GM10266 (cell line): ENCODE results near the gene PNPLA3.

Experiments
- DNase-seq: peaks from one replicate; pipeline ENCODE4 v3.0.0; 2012; ENCODE audit errors: extremely low spot score
- TF ChIP-seq, protein P1 (sequence below): IDR thresholded peaks from 2 replicates; pipeline ENCODE4 v1.5.1; 2012; ENCODE audit warnings: mild to moderate bottlenecking, low read depth; ENCODE audit not compliant: control insufficient read depth, insufficient read depth; ENCODE audit errors: missing control alignments

The PNPLA3 gene

DNA sequence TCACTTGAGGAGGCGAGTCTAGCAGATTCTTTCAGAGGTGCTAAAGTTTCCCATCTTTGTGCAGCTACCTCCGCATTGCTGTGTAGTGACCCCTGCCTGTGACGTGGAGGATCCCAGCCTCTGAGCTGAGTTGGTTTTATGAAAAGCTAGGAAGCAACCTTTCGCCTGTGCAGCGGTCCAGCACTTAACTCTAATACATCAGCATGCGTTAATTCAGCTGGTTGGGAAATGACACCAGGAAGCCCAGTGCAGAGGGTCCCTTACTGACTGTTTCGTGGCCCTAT is 22.7 kb downstream of the PNPLA3 start:
- TF ChIP-seq, protein P1, sequence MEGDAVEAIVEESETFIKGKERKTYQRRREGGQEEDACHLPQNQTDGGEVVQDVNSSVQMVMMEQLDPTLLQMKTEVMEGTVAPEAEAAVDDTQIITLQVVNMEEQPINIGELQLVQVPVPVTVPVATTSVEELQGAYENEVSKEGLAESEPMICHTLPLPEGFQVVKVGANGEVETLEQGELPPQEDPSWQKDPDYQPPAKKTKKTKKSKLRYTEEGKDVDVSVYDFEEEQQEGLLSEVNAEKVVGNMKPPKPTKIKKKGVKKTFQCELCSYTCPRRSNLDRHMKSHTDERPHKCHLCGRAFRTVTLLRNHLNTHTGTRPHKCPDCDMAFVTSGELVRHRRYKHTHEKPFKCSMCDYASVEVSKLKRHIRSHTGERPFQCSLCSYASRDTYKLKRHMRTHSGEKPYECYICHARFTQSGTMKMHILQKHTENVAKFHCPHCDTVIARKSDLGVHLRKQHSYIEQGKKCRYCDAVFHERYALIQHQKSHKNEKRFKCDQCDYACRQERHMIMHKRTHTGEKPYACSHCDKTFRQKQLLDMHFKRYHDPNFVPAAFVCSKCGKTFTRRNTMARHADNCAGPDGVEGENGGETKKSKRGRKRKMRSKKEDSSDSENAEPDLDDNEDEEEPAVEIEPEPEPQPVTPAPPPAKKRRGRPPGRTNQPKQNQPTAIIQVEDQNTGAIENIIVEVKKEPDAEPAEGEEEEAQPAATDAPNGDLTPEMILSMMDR = no peak
- DNase-seq = no peak

DNA sequence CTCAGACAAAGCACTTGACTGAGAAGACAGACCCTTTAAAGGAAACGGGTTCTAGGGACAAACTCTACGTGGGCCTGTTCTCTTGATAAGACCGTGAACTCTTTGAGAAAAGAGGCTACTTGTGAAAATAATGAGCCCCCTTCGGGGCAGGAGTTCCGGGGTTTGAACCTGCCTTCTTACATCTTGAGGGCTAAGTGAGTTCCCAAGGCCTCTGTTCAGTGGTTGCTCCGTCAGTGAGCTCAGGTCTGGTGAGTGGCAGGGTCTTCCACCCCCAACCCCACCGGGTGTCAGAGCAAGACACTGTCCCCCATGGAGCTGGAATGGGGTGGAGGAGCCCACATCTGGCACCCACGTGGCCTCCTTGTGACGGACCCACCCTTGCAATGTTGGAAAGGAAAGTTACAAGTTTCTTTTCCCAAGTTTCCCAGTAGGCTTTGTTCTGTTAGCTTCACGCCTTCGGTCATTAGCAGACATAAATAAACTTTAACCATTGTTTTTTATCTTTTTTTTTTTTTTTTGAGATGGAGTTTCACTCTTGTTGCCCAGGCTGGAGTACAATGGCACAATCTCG is 25.3 kb downstream of the PNPLA3 start:
- TF ChIP-seq, protein P1 = no peak
- no peak for DNase-seq

DNA sequence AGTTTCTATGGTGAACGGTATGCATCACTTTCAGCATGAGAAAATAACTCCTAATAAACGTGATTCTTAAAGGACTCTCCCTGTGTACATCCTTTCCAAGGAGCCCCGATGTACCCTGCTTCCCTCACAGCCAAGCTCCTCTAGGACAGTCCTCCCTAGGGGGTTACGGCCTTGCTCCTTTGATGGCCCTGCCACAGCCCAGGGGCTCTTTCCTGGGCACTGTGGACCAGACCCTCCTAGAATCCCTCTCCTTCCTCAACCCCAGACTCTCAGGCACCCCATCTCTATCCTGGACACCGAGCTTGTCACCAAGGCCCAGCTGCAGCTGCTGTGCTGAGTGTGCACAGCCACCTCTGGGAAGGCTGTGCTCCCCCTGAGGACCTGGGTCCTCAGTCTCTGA is 27.8 kb downstream of the PNPLA3 start:
- DNase-seq = no peak
- TF ChIP-seq, protein P1 = no peak

DNA sequence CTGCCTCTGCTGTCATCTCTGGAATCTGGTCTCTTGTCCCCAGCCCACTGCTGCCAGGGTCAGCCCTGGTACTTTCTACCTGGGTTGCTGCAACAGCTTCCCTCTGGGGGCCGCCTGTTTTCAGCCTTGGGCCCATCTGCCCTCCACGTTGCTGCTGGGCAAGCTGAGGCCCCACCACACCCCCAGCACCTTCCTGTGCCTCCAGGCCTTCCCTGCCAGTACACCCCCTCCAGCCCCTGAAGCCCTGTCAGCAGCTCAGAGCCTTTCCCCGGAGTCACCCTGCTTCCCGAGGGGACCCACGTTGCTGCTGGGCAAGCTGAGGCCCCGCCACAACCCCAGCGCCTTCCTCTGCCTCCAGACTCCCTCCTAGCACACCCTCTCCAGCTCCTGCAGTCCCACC is 28.4 kb downstream of the PNPLA3 start:
- TF ChIP-seq, protein P1 = no peak
- DNase-seq = no peak

DNA sequence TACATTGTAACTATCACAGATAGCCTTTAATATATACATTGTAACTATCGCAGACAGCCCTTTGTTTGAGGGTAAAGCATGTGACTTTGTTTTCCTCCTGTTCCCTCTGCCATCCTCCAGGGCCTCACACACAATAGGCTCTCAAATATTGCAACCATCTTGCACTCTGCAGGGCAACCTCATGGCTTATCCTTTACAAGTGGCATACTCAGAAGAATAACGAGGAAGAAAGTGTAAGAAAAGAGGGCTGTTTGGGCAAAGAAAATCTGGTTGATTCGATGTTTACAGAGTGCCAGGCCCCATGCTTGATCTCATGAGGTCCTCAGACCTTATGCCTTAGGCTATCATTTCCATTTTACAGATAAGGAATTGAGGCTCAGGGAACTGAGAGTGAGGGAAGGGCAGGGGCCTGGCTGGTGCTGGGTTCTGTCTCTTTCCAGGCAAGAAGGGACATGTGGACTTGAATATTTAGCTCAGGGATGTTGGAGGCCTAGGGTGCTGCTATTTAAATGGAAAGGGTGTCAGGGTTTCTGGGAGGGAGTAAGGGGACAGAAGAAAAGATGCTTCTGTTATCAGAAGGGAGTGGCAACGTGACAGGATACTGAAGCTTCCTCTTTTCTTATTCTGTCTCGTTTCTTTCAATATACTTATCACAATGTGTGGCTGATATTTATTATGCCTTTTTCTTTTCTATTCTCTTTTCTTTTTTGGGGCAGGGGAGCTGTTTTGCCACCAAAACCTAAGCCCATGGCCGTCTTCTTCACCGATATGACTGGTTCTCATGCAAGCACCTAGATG is 30.6 kb downstream of the PNPLA3 start:
- DNase-seq = no peak
- TF ChIP-seq, protein P1 = no peak

DNA sequence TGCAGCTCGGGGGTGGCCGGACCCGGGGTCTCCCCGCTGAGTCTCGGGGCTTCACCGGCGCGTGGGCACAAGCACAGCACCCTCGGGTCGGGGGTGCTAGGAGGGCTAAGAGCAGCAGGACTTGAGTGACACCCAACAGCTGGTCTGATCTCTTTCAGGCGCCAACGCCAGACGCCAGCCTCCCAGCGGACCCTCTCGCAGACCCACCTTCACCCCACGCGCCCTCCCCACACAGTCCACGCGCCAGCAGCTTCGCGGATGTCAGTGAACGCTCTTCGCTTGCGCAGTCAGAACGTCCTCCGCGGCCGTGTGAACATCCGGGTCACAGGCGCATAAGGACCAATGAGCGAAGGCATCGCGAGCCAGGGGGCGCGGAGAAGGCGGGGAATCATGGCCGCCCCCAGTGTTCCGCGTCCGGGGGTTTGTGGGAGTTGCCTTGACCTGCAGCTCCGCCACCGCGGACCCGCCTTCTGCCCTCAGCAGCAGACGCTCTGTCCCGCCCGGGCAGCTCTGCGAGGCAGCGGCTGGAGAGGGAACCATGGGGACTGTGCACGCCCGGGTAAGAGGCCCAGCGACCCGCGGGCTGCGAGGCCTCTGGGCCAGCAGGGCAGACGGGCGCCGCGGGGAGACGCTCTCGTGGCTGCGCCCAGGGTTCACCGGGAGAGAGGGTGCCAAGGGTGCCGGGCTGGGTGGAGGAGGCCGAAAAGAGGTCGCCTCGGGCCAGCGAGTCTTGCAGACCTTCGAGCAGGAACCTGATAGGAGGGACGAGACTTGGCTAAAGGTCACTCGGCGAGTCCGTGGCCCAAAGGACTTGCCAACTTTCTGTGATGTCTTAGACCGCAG is 31.7 kb downstream of the PNPLA3 start, which contains the start of gene SAMM50:
Gene SAMM50 (plus strand): TSS at position 403 of the 843 bp plus-strand sequence. CDS start 136 bp downstream, at position 539.
- TF ChIP-seq, protein P1 = no peak
- DNase-seq = peak; percentile 92
